ENCODE results near the gene PYM1.
"Not testable (repeated sequence)": the region's sequence is repeated elsewhere in the genome, so short reads cannot be mapped to it uniquely, and the experiment has no call there.

PYM1 gene

DNA sequence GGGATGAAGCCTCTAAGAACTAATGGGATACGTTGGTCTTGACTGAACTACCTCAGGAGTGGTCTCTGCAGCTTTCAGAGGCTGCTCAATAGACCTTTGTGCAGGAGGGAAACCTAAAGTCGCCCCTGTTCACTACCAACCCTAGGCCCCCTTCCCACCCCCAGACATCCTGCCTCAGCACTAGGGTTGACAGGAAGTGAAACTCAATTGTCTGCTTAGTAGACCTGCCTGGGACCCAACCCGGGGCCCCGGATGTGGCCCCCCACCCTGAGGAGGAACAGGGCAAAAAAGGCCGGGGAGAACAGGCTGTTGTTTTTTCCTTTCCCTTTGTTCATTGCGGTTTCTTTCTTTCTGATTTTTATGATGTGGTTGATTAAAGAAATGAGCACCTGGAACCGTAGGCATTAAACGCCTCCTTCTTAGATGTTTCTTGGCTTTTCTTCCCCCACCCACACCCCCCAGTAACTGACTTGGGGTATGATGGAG, 1.7 kb upstream of the PYM1 start:
- peaks cover 26% of the 10 kb centered on the region for H3K4me1 ChIP-seq (ENCODE audit: control insufficient read depth, insufficient read depth, low read length)
- H3K27me3 ChIP-seq (ENCODE audit: control insufficient read depth, insufficient read depth, low read length): peaks cover 25% of the 10 kb centered on the region
- peaks cover 9% of the 10 kb centered on the region for H3K36me3 ChIP-seq (ENCODE audit: control insufficient read depth, insufficient read depth, low read length)
- no peaks in the 10 kb centered on the region for H3K9me3 ChIP-seq (ENCODE audit: control insufficient read depth, insufficient read depth, low read depth, low read length)
- no peak overlapping the region for H3K9ac ChIP-seq (ENCODE audit: low read length)
- H3K4me3 ChIP-seq (ENCODE audit: low read depth, low read length): no peak overlapping the region
- no peak overlapping the region for H3K27ac ChIP-seq (ENCODE audit: low read depth, low read length)

DNA sequence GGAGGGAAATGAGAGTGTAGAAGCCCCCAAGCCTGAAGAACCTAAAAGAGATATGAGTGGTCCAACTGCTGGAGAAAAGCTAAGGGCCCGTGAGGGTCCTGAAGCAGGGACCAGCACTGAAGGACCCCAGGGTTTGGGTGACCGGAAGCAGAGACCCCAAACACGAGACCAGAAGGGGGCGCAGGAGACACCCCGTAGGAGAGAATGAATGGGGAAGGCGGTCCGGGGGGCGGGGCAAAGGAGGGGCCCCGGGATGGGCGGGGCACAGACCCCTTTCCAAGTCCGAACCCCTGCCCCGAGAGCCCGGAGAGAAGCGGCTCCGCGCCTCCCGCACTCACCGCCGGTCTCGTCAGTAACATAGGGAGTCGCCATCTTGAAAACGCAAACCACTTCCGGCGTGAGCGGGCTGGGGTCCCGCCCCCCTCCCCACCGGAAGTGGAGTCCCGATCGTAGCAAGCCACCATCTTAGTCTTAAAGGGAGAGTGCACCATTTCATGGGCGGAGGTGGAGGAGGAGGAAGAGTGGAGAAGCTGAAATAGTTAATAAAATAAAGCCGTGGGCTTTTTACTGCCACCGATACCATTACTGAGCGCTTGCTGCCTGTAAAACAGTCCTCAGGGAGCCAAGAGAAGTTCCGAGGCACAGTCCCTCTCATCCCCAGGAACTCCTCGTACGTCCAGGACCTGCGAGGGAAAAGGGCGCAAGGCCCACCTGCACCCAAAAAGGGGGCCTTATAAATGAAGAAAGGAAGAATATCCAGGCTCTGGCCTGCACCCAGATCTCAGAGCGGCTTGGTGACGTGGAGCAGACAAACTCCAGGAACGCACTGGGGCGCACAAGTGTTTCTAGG, 731 bp downstream of the PYM1 start:
- H3K9ac ChIP-seq (ENCODE audit: low read length): peak overlapping the region; percentile 96
- peaks cover 5% of the 10 kb centered on the region; the same call in 1 of the 2 replicates for H3K27me3 ChIP-seq (ENCODE audit: control insufficient read depth, insufficient read depth, low read length)
- H3K4me1 ChIP-seq (ENCODE audit: control insufficient read depth, insufficient read depth, low read length): peaks cover 16% of the 10 kb centered on the region
- H3K4me3 ChIP-seq (ENCODE audit: low read depth, low read length): peak overlapping the region; percentile 99
- peaks cover 21% of the 10 kb centered on the region for H3K36me3 ChIP-seq (ENCODE audit: control insufficient read depth, insufficient read depth, low read length)
- peak overlapping the region; percentile 93 for H3K27ac ChIP-seq (ENCODE audit: low read depth, low read length)
- no peaks in the 10 kb centered on the region for H3K9me3 ChIP-seq (ENCODE audit: control insufficient read depth, insufficient read depth, low read depth, low read length)

DNA sequence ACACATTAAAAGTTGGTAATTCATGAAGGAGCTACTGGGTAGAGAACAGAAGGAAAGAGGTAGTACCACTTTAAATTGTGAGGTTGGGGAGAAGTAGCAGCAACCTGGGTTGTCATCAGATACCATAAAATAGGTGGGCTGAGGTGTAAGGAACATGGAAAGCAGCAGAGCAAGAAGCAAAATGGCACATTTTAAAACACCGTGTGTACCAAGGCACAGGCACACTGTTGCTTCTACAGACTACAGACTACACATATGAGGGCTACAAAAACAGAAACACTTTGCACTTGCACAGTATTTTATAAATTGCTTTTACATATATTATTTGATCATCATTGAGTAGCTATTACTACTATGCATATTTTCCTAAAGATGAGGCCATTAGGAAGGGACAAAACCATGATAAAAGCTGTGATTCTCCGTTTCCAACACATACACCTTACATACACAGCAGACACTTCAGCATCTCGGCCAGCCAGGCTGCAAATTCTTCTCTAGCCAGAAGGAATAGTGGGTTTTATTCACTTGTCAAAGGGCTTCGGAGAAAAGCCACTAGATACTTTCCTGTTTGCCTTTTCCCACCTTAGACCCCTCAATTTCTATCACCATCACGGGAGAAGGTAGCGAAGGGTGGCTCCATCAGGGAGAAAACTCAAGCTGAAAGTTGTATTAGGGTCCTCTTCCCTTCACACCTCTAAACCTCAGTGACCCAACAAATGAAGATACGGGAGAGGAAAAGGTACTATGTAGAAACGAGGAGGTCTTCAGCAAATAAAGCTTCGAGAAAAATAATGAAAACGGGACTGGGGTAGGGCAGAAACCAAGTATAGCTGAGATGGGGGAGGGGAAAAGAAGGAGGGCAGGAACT, 1.6 kb downstream of the PYM1 start:
- H3K36me3 ChIP-seq (ENCODE audit: control insufficient read depth, insufficient read depth, low read length): peaks cover 24% of the 10 kb centered on the region
- peak overlapping the region; percentile 99 for H3K4me3 ChIP-seq (ENCODE audit: low read depth, low read length)
- peak overlapping the region; percentile 93 for H3K27ac ChIP-seq (ENCODE audit: low read depth, low read length)
- 0 out of 2 replicates have a peak, but pooled peaks cover under 1% of the 10 kb centered on the region for H3K27me3 ChIP-seq (ENCODE audit: control insufficient read depth, insufficient read depth, low read length)
- H3K9ac ChIP-seq (ENCODE audit: low read length): peak overlapping the region; percentile 96
- peaks cover 11% of the 10 kb centered on the region for H3K4me1 ChIP-seq (ENCODE audit: control insufficient read depth, insufficient read depth, low read length)
- no peaks in the 10 kb centered on the region for H3K9me3 ChIP-seq (ENCODE audit: control insufficient read depth, insufficient read depth, low read depth, low read length)

DNA sequence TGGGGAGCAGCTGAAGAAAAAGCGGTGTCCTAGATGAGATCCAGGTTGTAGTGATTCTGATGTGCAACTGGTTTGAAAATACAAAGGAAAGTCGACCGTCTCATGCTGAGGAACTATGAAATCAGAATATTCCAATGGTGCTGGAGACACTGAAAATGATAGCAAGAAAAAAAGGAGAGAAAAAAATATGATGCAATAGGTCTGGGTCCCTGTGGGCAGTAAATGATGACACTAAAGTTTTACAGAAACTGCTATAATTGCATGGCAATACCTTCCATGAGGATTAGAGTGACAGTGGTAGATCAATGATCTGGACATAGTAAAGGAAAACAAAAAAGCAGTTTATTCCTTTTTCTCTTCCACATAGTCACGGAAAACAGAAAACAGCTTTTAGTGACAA, 2.3 kb downstream of the PYM1 start:
- H3K36me3 ChIP-seq (ENCODE audit: control insufficient read depth, insufficient read depth, low read length): peaks cover 29% of the 10 kb centered on the region
- H3K9ac ChIP-seq (ENCODE audit: low read length): no peak overlapping the region
- H3K27ac ChIP-seq (ENCODE audit: low read depth, low read length): no peak overlapping the region
- H3K4me3 ChIP-seq (ENCODE audit: low read depth, low read length): peak overlapping the region; percentile 99; the same call in 1 of the 2 replicates
- H3K9me3 ChIP-seq (ENCODE audit: control insufficient read depth, insufficient read depth, low read depth, low read length): no peaks in the 10 kb centered on the region
- no peaks in the 10 kb centered on the region for H3K27me3 ChIP-seq (ENCODE audit: control insufficient read depth, insufficient read depth, low read length)
- H3K4me1 ChIP-seq (ENCODE audit: control insufficient read depth, insufficient read depth, low read length): peaks cover 8% of the 10 kb centered on the region; the same call in 1 of the 2 replicates

DNA sequence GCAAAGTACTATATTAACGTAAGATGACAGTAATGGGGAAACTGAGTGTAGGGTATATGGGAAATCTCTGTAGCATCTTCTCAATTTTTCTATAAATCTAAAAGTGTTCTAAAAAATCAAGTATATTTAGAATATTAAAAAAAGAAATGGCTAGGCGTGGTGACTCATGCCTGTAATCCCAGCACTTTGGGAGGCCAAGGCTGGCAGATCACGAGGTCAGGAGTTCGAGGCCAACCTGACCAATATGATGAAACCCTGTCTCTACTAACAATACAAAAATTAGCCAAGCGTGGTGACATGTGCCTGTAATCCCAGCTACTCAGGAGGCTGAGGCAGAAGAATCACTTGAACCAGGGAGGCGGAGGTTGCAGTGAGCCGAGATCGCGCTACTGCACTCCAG, 4.0 kb downstream of the PYM1 start:
- not testable (repeated sequence) for H3K27ac ChIP-seq (ENCODE audit: low read depth, low read length); H3K9ac ChIP-seq (ENCODE audit: low read length); H3K4me1 ChIP-seq (ENCODE audit: control insufficient read depth, insufficient read depth, low read length); H3K27me3 ChIP-seq (ENCODE audit: control insufficient read depth, insufficient read depth, low read length); H3K9me3 ChIP-seq (ENCODE audit: control insufficient read depth, insufficient read depth, low read depth, low read length); H3K4me3 ChIP-seq (ENCODE audit: low read depth, low read length)
- peaks cover 29% of the 10 kb centered on the region for H3K36me3 ChIP-seq (ENCODE audit: control insufficient read depth, insufficient read depth, low read length)

DNA sequence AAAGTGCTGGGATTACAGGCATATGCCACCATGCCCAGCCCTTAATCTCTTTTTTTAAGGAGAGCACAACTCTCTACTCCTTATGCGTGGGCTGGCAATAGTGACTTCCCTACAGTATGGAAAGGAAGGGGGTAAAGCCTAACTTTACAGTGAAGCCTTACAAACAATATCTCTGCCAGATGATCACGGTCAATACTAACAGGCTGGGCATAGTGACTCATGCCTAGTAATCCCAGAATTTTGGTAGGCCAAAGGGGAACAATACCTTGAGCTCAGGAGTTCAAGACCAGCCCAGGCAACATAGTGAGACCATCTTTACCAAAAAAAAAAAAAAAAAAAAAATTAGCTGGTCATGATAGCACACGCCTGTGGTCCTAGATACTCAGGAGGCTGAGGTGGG, 5.6 kb downstream of the PYM1 start:
- Histone ChIP-seq H3K36me3 (ENCODE audit: control insufficient read depth, insufficient read depth, low read length) (peaks cover 31% of the 10 kb centered on the region), H3K9me3 (ENCODE audit: control insufficient read depth, insufficient read depth, low read depth, low read length) (no peaks in the 10 kb centered on the region), H3K4me3 (ENCODE audit: low read depth, low read length) (no peak overlapping the region), H3K9ac (ENCODE audit: low read length) (no peak overlapping the region), H3K27me3 (ENCODE audit: control insufficient read depth, insufficient read depth, low read length) (no peaks in the 10 kb centered on the region), H3K4me1 (ENCODE audit: control insufficient read depth, insufficient read depth, low read length) (peaks cover 6% of the 10 kb centered on the region; the same call in 1 of the 2 replicates), H3K27ac (ENCODE audit: low read depth, low read length) (no peak overlapping the region)

DNA sequence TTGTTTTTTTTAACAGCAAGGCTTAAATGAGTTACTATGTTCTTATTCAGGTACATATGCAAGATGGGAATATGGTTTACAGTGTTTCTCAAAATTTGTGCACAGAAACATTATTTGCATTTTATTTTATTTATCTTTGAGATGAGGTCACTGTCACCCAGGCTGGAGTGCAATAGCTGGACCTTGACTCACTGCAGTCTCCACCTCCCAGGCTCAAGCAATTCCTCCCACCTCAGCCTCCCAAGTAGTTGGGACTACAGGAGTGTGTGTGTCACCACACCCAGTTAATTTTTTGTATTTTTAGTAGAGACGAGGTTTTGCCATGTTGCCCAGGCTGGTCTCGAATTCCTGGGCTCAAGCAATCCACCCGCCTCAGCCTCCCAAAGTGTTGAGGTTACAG, 8.7 kb downstream of the PYM1 start:
- H3K9ac ChIP-seq (ENCODE audit: low read length); H3K4me1 ChIP-seq (ENCODE audit: control insufficient read depth, insufficient read depth, low read length); H3K4me3 ChIP-seq (ENCODE audit: low read depth, low read length); H3K27me3 ChIP-seq (ENCODE audit: control insufficient read depth, insufficient read depth, low read length); H3K27ac ChIP-seq (ENCODE audit: low read depth, low read length); H3K9me3 ChIP-seq (ENCODE audit: control insufficient read depth, insufficient read depth, low read depth, low read length): not testable (repeated sequence)
- peaks cover 37% of the 10 kb centered on the region for H3K36me3 ChIP-seq (ENCODE audit: control insufficient read depth, insufficient read depth, low read length)

DNA sequence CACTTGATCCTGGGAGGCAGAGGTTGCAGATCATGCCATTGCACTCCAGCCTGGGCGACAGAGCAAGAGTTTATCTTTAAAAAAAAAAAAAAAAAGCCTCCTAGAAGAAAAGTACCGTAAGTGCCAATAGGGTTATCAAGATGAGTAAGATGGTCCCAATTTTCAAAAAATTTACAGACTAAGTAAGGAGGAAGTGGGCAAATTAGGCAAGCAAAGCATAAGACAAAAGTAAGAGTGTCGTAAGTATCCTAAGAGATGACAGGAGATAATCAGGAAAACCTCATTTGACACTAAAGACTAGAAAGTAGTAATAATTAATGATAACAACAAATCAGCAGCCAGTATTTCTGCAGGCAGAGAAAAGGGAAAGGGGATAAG, 12.2 kb downstream of the PYM1 start:
- H3K9me3 ChIP-seq (ENCODE audit: control insufficient read depth, insufficient read depth, low read depth, low read length): no peaks in the 10 kb centered on the region
- H3K27ac ChIP-seq (ENCODE audit: low read depth, low read length): no peak overlapping the region
- no peaks in the 10 kb centered on the region for H3K4me1 ChIP-seq (ENCODE audit: control insufficient read depth, insufficient read depth, low read length)
- no peaks in the 10 kb centered on the region for H3K27me3 ChIP-seq (ENCODE audit: control insufficient read depth, insufficient read depth, low read length)
- H3K4me3 ChIP-seq (ENCODE audit: low read depth, low read length): no peak overlapping the region
- no peak overlapping the region for H3K9ac ChIP-seq (ENCODE audit: low read length)
- H3K36me3 ChIP-seq (ENCODE audit: control insufficient read depth, insufficient read depth, low read length): peaks cover 32% of the 10 kb centered on the region

DNA sequence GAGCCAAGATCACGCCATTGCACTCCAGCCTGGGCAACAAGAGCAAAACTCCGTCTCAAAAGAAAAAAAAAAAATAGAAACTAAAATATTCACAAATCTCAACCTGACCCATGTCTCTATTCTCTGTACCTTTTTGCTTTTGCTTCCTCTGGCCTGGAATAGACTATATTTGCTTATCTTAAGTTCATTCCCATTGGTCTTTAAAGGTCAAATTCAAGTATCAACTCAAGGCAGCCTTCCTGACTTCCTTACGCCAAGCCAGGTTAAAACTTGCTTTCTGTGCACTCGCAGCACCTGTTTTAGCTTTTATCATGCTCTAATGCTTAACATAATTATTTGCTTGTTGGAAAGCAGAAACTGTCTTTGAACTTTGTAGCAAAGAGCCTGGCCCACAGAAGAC, 14.8 kb downstream of the PYM1 start:
- H3K4me3 ChIP-seq (ENCODE audit: low read depth, low read length): no peak overlapping the region
- H3K27ac ChIP-seq (ENCODE audit: low read depth, low read length): no peak overlapping the region
- H3K36me3 ChIP-seq (ENCODE audit: control insufficient read depth, insufficient read depth, low read length): peaks cover 32% of the 10 kb centered on the region

DNA sequence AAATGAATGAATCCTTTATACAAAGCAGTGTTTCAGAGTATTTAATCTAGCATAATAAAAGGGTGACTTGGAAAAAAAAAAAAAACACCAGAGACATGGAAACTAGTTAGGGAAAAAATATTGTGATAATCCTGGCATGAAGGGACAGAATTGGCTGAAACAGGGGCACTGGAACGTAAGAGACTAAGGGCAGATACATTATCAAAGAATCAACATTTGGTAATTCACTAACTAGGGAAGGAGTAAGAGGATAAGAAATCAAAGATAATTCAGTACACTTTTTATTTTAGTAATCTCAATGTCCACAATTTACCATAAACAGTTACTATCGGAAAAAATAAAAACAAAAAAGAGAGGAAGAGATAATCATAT, 18.2 kb downstream of the PYM1 start:
- H3K9ac ChIP-seq (ENCODE audit: low read length): no peak overlapping the region
- H3K36me3 ChIP-seq (ENCODE audit: control insufficient read depth, insufficient read depth, low read length): peaks cover 16% of the 10 kb centered on the region
- no peaks in the 10 kb centered on the region for H3K9me3 ChIP-seq (ENCODE audit: control insufficient read depth, insufficient read depth, low read depth, low read length)
- no peaks in the 10 kb centered on the region for H3K27me3 ChIP-seq (ENCODE audit: control insufficient read depth, insufficient read depth, low read length)
- no peak overlapping the region for H3K4me3 ChIP-seq (ENCODE audit: low read depth, low read length)
- H3K27ac ChIP-seq (ENCODE audit: low read depth, low read length): no peak overlapping the region
- H3K4me1 ChIP-seq (ENCODE audit: control insufficient read depth, insufficient read depth, low read length): no peaks in the 10 kb centered on the region

More for the DNA sequence above, 14.8 kb downstream of the PYM1 start:
- Histone ChIP-seq H3K9me3 (ENCODE audit: control insufficient read depth, insufficient read depth, low read depth, low read length) (no peaks in the 10 kb centered on the region), H3K9ac (ENCODE audit: low read length) (no peak overlapping the region), H3K4me1 (ENCODE audit: control insufficient read depth, insufficient read depth, low read length) (no peaks in the 10 kb centered on the region), H3K27me3 (ENCODE audit: control insufficient read depth, insufficient read depth, low read length) (no peaks in the 10 kb centered on the region)
